ENCODE data around the gene F2. TPM values are rescaled to one million over a fixed set of nuclear protein-coding genes. Genes with fewer than 3 reads are reported as not detected.

The F2 gene
- total RNA-seq, 4 donors from 2014 or later: 0.42 to 1.1 TPM; not detected in 2

GRCh38 chr11:46719543-46720218 lies 668 bp downstream of the F2 start:
- TF ChIP-seq POLR2AphosphoS5 (IDR thresholded peaks at IDR 0.05): no peak
- 94% methylated on average over 11 of the region's 25 CpGs for WGBS
- H3K4me3 ChIP-seq: no peak overlapping the region
- H3K27me3 ChIP-seq: no peaks in the 10 kb centered on the region
- intact Hi-C loops (cut with DNase I): no loop called here
- H3K27ac ChIP-seq (replicated peaks in 1 of 4): no peak overlapping the region
- no peaks in the 10 kb centered on the region for H3K9me3 ChIP-seq
- DNase-seq (ENCODE audit: extremely low spot score): no peak
- H3K36me3 ChIP-seq: no peaks in the 10 kb centered on the region
- H3K4me1 ChIP-seq: no peaks in the 10 kb centered on the region

GRCh38 chr11:46721286-46721685 lies 2.3 kb downstream of the F2 start:
- Histone ChIP-seq H3K36me3 (no peaks in the 10 kb centered on the region), H3K4me1 (no peaks in the 10 kb centered on the region), H3K27ac (replicated peaks in 1 of 4) (no peak overlapping the region), H3K4me3 (no peak overlapping the region), H3K27me3 (no peaks in the 10 kb centered on the region), H3K9me3 (no peaks in the 10 kb centered on the region)
- TF ChIP-seq POLR2AphosphoS5 (IDR thresholded peaks at IDR 0.05) (no peak), POLR2A (IDR thresholded peaks at IDR 0.05; ENCODE audit: low read depth) (no peak)
- intact Hi-C loops (cut with DNase I): no loop called here
- 82% methylated on average over 6 of the region's 6 CpGs for WGBS
- DNase-seq (ENCODE audit: extremely low spot score): no peak

DNA sequence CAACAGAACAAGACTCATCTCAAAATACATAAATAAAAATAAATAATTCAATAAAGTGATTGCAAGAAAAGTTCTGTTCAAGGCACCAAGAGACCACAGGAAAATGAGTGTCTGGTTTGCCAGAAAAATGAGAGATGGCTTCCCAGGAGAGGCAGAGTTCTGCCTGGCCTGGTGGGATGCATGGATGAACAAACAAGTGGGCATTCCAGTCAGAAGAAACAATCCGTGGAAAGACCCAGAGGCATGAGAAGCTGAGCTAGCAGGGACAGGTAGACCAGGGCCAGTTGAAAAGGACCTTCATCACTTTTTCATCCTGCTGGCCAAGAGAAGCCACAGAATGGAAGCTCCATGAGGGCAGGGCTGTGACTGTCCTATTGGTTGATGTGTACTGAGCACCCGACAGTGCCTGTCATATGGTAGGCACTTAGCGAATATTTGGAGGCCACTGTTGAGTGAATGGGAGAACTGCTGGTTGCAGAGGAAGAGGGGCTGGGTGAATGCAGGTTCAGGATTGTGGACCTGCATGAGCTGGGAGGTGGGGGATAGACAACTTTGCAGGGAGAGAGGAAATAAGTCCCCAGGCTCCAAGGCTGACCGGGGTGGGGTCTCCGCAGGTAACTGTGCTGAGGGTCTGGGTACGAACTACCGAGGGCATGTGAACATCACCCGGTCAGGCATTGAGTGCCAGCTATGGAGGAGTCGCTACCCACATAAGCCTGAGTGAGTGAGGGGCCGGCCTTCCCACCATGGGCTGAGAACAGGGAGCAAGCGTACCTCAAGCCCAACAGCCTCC lies 3.7 kb downstream of the F2 start:
- intact Hi-C loops (cut with DNase I): no loop called here

DNA sequence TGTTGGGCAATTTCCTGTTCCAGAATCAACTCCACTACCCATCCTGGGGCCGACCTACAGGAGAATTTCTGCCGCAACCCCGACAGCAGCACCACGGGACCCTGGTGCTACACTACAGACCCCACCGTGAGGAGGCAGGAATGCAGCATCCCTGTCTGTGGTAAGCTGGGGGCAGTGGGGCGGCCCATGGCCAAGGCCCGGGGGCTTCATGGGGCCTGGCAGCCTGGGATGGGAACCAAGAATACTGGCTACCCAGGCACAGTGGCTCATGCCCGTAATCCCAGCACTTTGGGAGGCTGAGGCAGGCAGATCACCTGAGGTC lies 4.3 kb downstream of the F2 start:
- DNase-seq (ENCODE audit: extremely low spot score): no peak
- H3K9me3 ChIP-seq: no peaks in the 10 kb centered on the region
- no peak overlapping the region for H3K27ac ChIP-seq (replicated peaks in 1 of 4)
- no peaks in the 10 kb centered on the region for H3K4me1 ChIP-seq
- no peaks in the 10 kb centered on the region for H3K27me3 ChIP-seq
- TF ChIP-seq POLR2AphosphoS5 (IDR thresholded peaks at IDR 0.05): no peak
- TF ChIP-seq POLR2A (IDR thresholded peaks at IDR 0.05; ENCODE audit: low read depth): no peak
- TF ChIP-seq EP300 (IDR thresholded peaks at IDR 0.05): no peak
- TF ChIP-seq, protein P1, sequence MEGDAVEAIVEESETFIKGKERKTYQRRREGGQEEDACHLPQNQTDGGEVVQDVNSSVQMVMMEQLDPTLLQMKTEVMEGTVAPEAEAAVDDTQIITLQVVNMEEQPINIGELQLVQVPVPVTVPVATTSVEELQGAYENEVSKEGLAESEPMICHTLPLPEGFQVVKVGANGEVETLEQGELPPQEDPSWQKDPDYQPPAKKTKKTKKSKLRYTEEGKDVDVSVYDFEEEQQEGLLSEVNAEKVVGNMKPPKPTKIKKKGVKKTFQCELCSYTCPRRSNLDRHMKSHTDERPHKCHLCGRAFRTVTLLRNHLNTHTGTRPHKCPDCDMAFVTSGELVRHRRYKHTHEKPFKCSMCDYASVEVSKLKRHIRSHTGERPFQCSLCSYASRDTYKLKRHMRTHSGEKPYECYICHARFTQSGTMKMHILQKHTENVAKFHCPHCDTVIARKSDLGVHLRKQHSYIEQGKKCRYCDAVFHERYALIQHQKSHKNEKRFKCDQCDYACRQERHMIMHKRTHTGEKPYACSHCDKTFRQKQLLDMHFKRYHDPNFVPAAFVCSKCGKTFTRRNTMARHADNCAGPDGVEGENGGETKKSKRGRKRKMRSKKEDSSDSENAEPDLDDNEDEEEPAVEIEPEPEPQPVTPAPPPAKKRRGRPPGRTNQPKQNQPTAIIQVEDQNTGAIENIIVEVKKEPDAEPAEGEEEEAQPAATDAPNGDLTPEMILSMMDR (IDR thresholded peaks at IDR 0.05): no peak
- H3K36me3 ChIP-seq: no peaks in the 10 kb centered on the region
- intact Hi-C loops (cut with DNase I): no loop called here
- H3K4me3 ChIP-seq: no peak overlapping the region
- 79% methylated on average over 5 of the region's 8 CpGs for WGBS

More for the DNA sequence above, 3.7 kb downstream of the F2 start:
- H3K27ac ChIP-seq (replicated peaks in 1 of 4): no peak overlapping the region
- H3K4me1 ChIP-seq: no peaks in the 10 kb centered on the region
- no peaks in the 10 kb centered on the region for H3K36me3 ChIP-seq
- no peak for DNase-seq (ENCODE audit: extremely low spot score)
- TF ChIP-seq, protein P1 (IDR thresholded peaks at IDR 0.05): no peak
- no peak for TF ChIP-seq POLR2A (IDR thresholded peaks at IDR 0.05; ENCODE audit: low read depth)
- TF ChIP-seq POLR2AphosphoS5 (IDR thresholded peaks at IDR 0.05): no peak
- H3K9me3 ChIP-seq: no peaks in the 10 kb centered on the region
- no peak overlapping the region for H3K4me3 ChIP-seq
- no peaks in the 10 kb centered on the region for H3K27me3 ChIP-seq
- 90% methylated on average over 11 of the region's 11 CpGs for WGBS

GRCh38 chr11:46724088-46724487 lies 5.1 kb downstream of the F2 start:
- WGBS: 69% methylated on average over 8 of the region's 8 CpGs
- Histone ChIP-seq H3K36me3 (no peaks in the 10 kb centered on the region), H3K27ac (replicated peaks in 1 of 4) (no peak overlapping the region), H3K27me3 (no peaks in the 10 kb centered on the region), H3K4me1 (no peaks in the 10 kb centered on the region), H3K4me3 (no peak overlapping the region), H3K9me3 (no peaks in the 10 kb centered on the region)
- intact Hi-C loops (cut with DNase I): no loop called here
- TF ChIP-seq POLR2AphosphoS5 (IDR thresholded peaks at IDR 0.05) (no peak), POLR2A (IDR thresholded peaks at IDR 0.05; ENCODE audit: low read depth) (no peak), EP300 (IDR thresholded peaks at IDR 0.05) (no peak)
- TF ChIP-seq, protein P1 (IDR thresholded peaks at IDR 0.05): no peak
- no peak for DNase-seq (ENCODE audit: extremely low spot score)
